ENCODE measurements around the gene THADA. TPM values are rescaled to one million over a fixed set of nuclear protein-coding genes. Genes with fewer than 3 reads are reported as not detected.

The THADA gene
- polyA plus RNA-seq, 1 donor (not counting 4 experiments of a cell fraction or from before 2014, with no cell fraction given): 22.6 TPM

- no peak for FAIRE-seq
Measured at GRCh38 chr2:43414586-43415135, 181.2 kb downstream of the THADA start.

GRCh38 chr2:43414033-43414432 is 181.8 kb downstream of the THADA start:
- TF ChIP-seq CTCF (optimal IDR thresholded peaks at IDR 0.05 in 1 of 3, IDR thresholded peaks at IDR 0.05 in 1 of 3, conservative IDR thresholded peaks at IDR 0.05 in 1 of 3; ENCODE audit: extremely low read depth in 1 of 3, insufficient read depth in 2 of 3, low read length in 3 of 3) (no peak), EZH2 (IDR thresholded peaks at IDR 0.05; ENCODE audit: low read length) (no peak)
- H3K9ac ChIP-seq (ENCODE audit: control insufficient read depth, extremely low read depth, insufficient read depth, low read length): no peak overlapping the region
- no peaks in the 10 kb centered on the region for H3K9me3 ChIP-seq (ENCODE audit: control insufficient read depth, low read depth, low read length)
- H3K4me3 ChIP-seq (ENCODE audit: control insufficient read depth in 2 of 3, extremely low read depth in 1 of 3, insufficient read depth in 2 of 3, low read depth in 1 of 3, low read length in 3 of 3): no peak overlapping the region
- no peaks in the 10 kb centered on the region for H3K9me1 ChIP-seq (ENCODE audit: control insufficient read depth, extremely low read depth, insufficient read depth, low read length)
- no peak overlapping the region for H3K4me2 ChIP-seq (ENCODE audit: control insufficient read depth, extremely low read depth, insufficient read depth, low read depth, low read length)
- no peaks in the 10 kb centered on the region for H3K79me2 ChIP-seq (ENCODE audit: control insufficient read depth, insufficient read depth, low read length)
- peaks cover 14% of the 10 kb centered on the region for H3K4me1 ChIP-seq (ENCODE audit: control insufficient read depth, extremely low read depth, insufficient read depth, low read length)
- no peaks in the 10 kb centered on the region for H3K36me3 ChIP-seq (ENCODE audit: control insufficient read depth in 2 of 2, extremely low read depth in 1 of 2, insufficient read depth in 2 of 2, low read length in 2 of 2)
- H2AFZ ChIP-seq (ENCODE audit: control insufficient read depth, low read length): no peak overlapping the region
- no peaks in the 10 kb centered on the region for H3K27me3 ChIP-seq (ENCODE audit: control insufficient read depth, extremely low read depth, insufficient read depth, low read length)
- DNase-seq (ENCODE audit: low read depth, low spot score) (no peak), FAIRE-seq (no peak)
- H3K27ac ChIP-seq (ENCODE audit: control insufficient read depth, insufficient read depth, low read length): no peak overlapping the region
- dilution Hi-C loops (cut with MboI; ENCODE audit: extremely low pct_ligation_motif_present, low sequenced_read_pairs): no loop called here
- no peaks in the 10 kb centered on the region for H4K20me1 ChIP-seq (ENCODE audit: control insufficient read depth, extremely low read depth, insufficient read depth, low read length)

More at GRCh38 chr2:43414586-43415135, 181.2 kb downstream of the THADA start:
- H3K4me3 ChIP-seq (ENCODE audit: control insufficient read depth in 2 of 3, extremely low read depth in 1 of 3, insufficient read depth in 2 of 3, low read depth in 1 of 3, low read length in 3 of 3): no peak overlapping the region
- dilution Hi-C loops (cut with MboI; ENCODE audit: extremely low pct_ligation_motif_present, low sequenced_read_pairs): no loop called here
- H3K9me3 ChIP-seq (ENCODE audit: control insufficient read depth, low read depth, low read length): no peaks in the 10 kb centered on the region
- H3K36me3 ChIP-seq (ENCODE audit: control insufficient read depth in 2 of 2, extremely low read depth in 1 of 2, insufficient read depth in 2 of 2, low read length in 2 of 2): no peaks in the 10 kb centered on the region
- no peaks in the 10 kb centered on the region for H3K9me1 ChIP-seq (ENCODE audit: control insufficient read depth, extremely low read depth, insufficient read depth, low read length)
- H3K27me3 ChIP-seq (ENCODE audit: control insufficient read depth, extremely low read depth, insufficient read depth, low read length): no peaks in the 10 kb centered on the region
- H3K4me2 ChIP-seq (ENCODE audit: control insufficient read depth, extremely low read depth, insufficient read depth, low read depth, low read length): no peak overlapping the region
- H4K20me1 ChIP-seq (ENCODE audit: control insufficient read depth, extremely low read depth, insufficient read depth, low read length): no peaks in the 10 kb centered on the region
- H3K79me2 ChIP-seq (ENCODE audit: control insufficient read depth, insufficient read depth, low read length): no peaks in the 10 kb centered on the region
- DNase-seq (ENCODE audit: low read depth, low spot score): no peak
- no peak overlapping the region for H2AFZ ChIP-seq (ENCODE audit: control insufficient read depth, low read length)
- no peak for TF ChIP-seq CTCF (optimal IDR thresholded peaks at IDR 0.05 in 1 of 3, IDR thresholded peaks at IDR 0.05 in 1 of 3, conservative IDR thresholded peaks at IDR 0.05 in 1 of 3; ENCODE audit: extremely low read depth in 1 of 3, insufficient read depth in 2 of 3, low read length in 3 of 3)
- TF ChIP-seq EZH2 (IDR thresholded peaks at IDR 0.05; ENCODE audit: low read length): no peak
- peaks cover 16% of the 10 kb centered on the region for H3K4me1 ChIP-seq (ENCODE audit: control insufficient read depth, extremely low read depth, insufficient read depth, low read length)
- H3K27ac ChIP-seq (ENCODE audit: control insufficient read depth, insufficient read depth, low read length): no peak overlapping the region
- H3K9ac ChIP-seq (ENCODE audit: control insufficient read depth, extremely low read depth, insufficient read depth, low read length): no peak overlapping the region

Data from keratinocyte (primary cell).